Measurements from ENCODE around the gene IGLL1. TPM values are rescaled to one million over a fixed set of nuclear protein-coding genes. Genes with fewer than 3 reads are reported as not detected.

The IGLL1 gene
- total and polyA plus RNA-seq, 2 experiments from 2014 or later, result not detected

GRCh38 chr22:23555118-23555517 lies 25.0 kb downstream of the IGLL1 start (continued):
- TF ChIP-seq ZNF462 (CRISPR knock-in tag; IDR thresholded peaks at IDR 0.05) (no peak), ZNF331 (CRISPR knock-in tag; IDR thresholded peaks at IDR 0.05; ENCODE audit: low read depth) (no peak), CREB1 (CRISPR knock-in tag; IDR thresholded peaks at IDR 0.05; ENCODE audit: low read depth) (no peak), STAT1 (IDR thresholded peaks at IDR 0.05; ENCODE audit: unreplicated experiment) (no peak)

- Mint-ChIP-seq H3K36me3 (ENCODE audit: low read depth) (no peaks in the 10 kb centered on the region), H3K4me3 (no peak overlapping the region), H3K27ac (no peak overlapping the region), H3K9me3 (no peaks in the 10 kb centered on the region), H3K4me1 (peaks cover 7% of the 10 kb centered on the region; the same call in 2 of the 3 replicates), H3K27me3 (ENCODE audit: insufficient read depth, low read depth, poor library complexity) (peaks cover 14% of the 10 kb centered on the region)
- Histone ChIP-seq H3K36me3 (ENCODE audit: insufficient read depth) (no peaks in the 10 kb centered on the region), H3K27me3 (ENCODE audit: insufficient read depth) (no peaks in the 10 kb centered on the region), H3K4me1 (ENCODE audit: insufficient read depth) (no peaks in the 10 kb centered on the region), H2AFZ (no peak overlapping the region), H3F3A (replicated peaks; ENCODE audit: low read depth) (no peaks in the 10 kb centered on the region), H3K4me2 (no peak overlapping the region), H4K20me1 (replicated peaks; ENCODE audit: insufficient read depth) (no peaks in the 10 kb centered on the region), H3K27ac (ENCODE audit: low read depth) (no peak overlapping the region), H3K4me3 (no peak overlapping the region), H3K9me2 (ENCODE audit: insufficient read depth) (peaks cover 9% of the 10 kb centered on the region; the same call in 1 of the 2 replicates), H3K79me2 (replicated peaks; ENCODE audit: insufficient read depth) (no peaks in the 10 kb centered on the region)
- DNase-seq (ENCODE audit: low spot score), result no peak
- ATAC-seq, result no peak
- no peak for TF ChIP-seq EZH2phosphoT487 (IDR thresholded peaks at IDR 0.05; ENCODE audit: unreplicated experiment)
- TF ChIP-seq ZNF462 (CRISPR knock-in tag; IDR thresholded peaks at IDR 0.05), result no peak
- TF ChIP-seq ZNF331 (CRISPR knock-in tag; IDR thresholded peaks at IDR 0.05; ENCODE audit: low read depth), result no peak
- TF ChIP-seq EZH2 (IDR thresholded peaks at IDR 0.05; ENCODE audit: low read depth, unreplicated experiment), result no peak
These were observed 25.9 kb downstream of the IGLL1 start for GRCh38 chr22:23553924-23554870.

All from GM23338 (cell line).